ENCODE data around the gene MGAT5B. TPM values are rescaled to one million over a fixed set of nuclear protein-coding genes. Genes with fewer than 3 reads are reported as not detected.

MGAT5B gene
- total and polyA plus RNA-seq, 8 donors = 0.10 to 1.7 (median 0.32) TPM; not detected in 4

DNA sequence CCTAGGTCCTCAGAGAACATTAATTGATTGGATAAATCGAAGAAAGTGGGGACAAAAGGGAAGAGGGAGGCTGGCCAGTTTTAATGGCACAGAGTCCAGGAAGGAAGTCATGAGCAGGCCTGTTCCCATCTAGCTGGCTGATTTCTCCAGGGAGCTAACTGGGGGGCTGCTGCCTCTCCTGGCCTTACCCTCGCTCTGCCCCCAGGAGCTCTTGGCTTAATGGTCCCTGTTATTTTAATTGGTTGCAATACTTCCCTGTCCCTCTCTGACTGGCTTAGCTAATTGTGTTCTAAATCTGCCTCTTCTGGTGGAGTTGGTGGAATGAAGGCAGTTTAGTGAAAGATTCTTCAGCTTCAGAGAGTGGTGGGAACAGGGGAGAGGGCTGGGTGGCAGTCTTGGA, 61.4 kb downstream of the MGAT5B start:
- Histone ChIP-seq H3K27ac (no peak overlapping the region), H3K4me3 (no peak overlapping the region), H3K36me3 (no peaks in the 10 kb centered on the region), H3K27me3 (peaks cover 0 to 28% (median 0%) of the 10 kb centered on the region in 3 donors), H3K4me1 (no peaks in the 10 kb centered on the region), H3K9me3 (no peaks in the 10 kb centered on the region)
- DNase-seq = no peak
- intact Hi-C loops (cut with DNase I; ENCODE audit: low total_unique reads) = no loop called here
- TF ChIP-seq POLR2A (IDR thresholded peaks at IDR 0.05) = no peak
- TF ChIP-seq POLR2AphosphoS5 (IDR thresholded peaks at IDR 0.05) = no peak
- TF ChIP-seq, protein P1, sequence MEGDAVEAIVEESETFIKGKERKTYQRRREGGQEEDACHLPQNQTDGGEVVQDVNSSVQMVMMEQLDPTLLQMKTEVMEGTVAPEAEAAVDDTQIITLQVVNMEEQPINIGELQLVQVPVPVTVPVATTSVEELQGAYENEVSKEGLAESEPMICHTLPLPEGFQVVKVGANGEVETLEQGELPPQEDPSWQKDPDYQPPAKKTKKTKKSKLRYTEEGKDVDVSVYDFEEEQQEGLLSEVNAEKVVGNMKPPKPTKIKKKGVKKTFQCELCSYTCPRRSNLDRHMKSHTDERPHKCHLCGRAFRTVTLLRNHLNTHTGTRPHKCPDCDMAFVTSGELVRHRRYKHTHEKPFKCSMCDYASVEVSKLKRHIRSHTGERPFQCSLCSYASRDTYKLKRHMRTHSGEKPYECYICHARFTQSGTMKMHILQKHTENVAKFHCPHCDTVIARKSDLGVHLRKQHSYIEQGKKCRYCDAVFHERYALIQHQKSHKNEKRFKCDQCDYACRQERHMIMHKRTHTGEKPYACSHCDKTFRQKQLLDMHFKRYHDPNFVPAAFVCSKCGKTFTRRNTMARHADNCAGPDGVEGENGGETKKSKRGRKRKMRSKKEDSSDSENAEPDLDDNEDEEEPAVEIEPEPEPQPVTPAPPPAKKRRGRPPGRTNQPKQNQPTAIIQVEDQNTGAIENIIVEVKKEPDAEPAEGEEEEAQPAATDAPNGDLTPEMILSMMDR (IDR thresholded peaks at IDR 0.05) = no peak
- TF ChIP-seq EP300 (IDR thresholded peaks at IDR 0.05) = no peak
- WGBS, 5 donors = 31 to 67% (median 63%) methylated on average over 2 of the region's 2 CpGs

- Histone ChIP-seq H3K36me3 (no peaks in the 10 kb centered on the region), H3K4me3 (no peak overlapping the region), H3K4me1 (no peaks in the 10 kb centered on the region), H3K27me3 (peaks cover 0 to 27% (median 0%) of the 10 kb centered on the region in 3 donors), H3K27ac (no peak overlapping the region), H3K9me3 (no peaks in the 10 kb centered on the region)
- no peak for DNase-seq
- TF ChIP-seq EP300 (IDR thresholded peaks at IDR 0.05) (no peak), POLR2AphosphoS5 (IDR thresholded peaks at IDR 0.05) (no peak), POLR2A (IDR thresholded peaks at IDR 0.05) (no peak)
- TF ChIP-seq, protein P1 (IDR thresholded peaks at IDR 0.05) = no peak
- WGBS, 5 donors = 68 to 80% (median 74%) methylated on average over 6 of the region's 6 CpGs
- intact Hi-C loops (cut with DNase I; ENCODE audit: low total_unique reads) = no loop called here
Observed at GRCh38 chr17:76930107-76930506, 61.9 kb downstream of the MGAT5B start.

DNA sequence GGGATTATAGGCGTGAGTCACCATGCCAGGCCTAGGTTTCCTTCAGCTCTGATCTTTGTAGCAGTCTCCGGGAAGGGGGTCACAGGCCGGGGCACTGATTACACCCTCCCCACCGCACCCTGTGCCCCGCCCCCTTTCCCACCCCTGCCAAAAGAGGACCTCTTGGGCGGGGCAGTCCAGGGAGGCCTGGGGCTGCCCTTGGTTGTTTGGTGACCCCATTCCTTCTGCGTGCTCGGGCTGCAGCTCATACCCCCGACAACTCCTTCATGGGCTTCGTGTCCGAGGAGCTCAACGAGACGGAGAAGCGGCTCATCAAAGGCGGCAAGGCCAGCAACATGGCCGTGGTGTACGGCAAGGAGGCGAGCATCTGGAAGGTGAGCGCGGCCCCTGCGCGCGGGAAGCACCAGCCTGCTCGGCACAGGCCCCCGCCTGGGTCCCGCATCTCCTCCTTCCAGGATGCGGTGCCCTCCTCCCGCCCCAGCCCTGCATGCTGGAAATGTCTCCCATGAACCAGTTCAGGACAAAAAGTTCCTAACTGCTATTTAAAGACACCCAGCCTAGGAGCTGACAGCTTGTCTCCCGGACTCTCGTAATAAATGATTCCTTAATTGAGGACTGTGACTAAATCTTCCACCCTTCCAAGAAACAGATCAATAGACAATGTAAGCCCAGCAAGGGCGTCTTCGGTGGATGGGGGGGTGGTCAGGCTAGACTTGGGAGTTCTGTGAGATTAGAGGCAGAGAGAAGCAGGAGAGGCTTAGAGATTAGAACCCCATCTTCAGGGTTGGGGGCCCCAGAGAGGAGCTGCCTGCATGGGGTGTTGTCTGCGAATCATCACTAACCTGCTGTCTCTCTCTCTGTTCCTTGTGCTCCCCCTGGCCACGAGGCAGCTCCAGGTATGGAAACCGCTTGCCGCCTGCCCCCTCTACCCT, 64.5 kb downstream of the MGAT5B start:
- TF ChIP-seq, protein P1 (IDR thresholded peaks at IDR 0.05) = no peak
- no peak for TF ChIP-seq EP300 (IDR thresholded peaks at IDR 0.05)
- 79 to 85% (median 80%) methylated on average over 26 to 36 of the region's 36 CpGs for WGBS, 5 donors

DNA sequence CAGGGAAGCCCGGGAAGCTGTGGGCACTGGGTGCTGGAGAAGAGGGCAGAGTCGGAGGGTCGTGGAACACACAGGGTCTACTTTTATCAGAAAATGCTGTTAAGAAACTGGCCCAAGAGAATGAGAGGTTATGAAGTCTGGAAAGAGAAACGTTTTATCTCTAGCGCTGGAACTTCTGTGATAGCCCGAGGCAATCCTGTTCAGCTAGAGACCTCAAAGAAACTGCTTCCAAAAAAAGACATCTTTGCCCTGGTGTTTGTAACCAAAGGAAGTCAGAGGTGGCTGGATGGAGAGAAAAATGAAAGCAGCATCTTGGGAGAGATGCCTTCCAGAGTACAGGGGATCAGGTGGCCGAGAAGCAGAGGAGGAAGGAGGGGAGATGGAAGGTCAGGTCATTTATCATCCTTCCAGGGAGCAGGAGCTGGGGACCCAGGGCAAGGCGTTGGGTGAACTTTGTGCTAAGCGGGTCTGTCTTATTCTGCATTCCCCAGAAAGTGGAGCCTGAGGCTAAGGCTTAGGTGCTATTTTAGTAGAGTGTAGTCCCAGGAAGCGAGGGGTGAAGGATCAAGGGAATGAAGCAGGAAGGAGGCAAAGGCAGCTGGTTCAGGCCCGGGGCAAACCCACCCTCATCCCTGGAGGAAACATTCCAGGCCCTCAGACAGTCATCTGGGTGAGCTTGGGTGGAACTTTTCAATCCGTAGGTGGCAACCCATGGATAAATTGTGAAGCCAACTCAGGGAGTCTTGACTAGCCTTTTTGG, 66.5 kb downstream of the MGAT5B start:
- Histone ChIP-seq H3K4me3 (no peak overlapping the region), H3K27ac (no peak overlapping the region), H3K27me3 (peaks cover 0 to 41% (median 0%) of the 10 kb centered on the region in 3 donors), H3K9me3 (no peaks in the 10 kb centered on the region), H3K4me1 (no peaks in the 10 kb centered on the region), H3K36me3 (no peaks in the 10 kb centered on the region)
- TF ChIP-seq POLR2AphosphoS5 (IDR thresholded peaks at IDR 0.05) = no peak
- TF ChIP-seq POLR2A (IDR thresholded peaks at IDR 0.05) = no peak
- TF ChIP-seq EP300 (IDR thresholded peaks at IDR 0.05) = no peak
- TF ChIP-seq, protein P1 (IDR thresholded peaks at IDR 0.05) = no peak
- intact Hi-C loops (cut with DNase I; ENCODE audit: low total_unique reads) = no loop called here
- 48 to 64% (median 59%) methylated on average over 12 of the region's 12 CpGs for WGBS, 5 donors
- DNase-seq = no peak

More for the DNA sequence above, 64.5 kb downstream of the MGAT5B start:
- Histone ChIP-seq H3K27ac (no peak overlapping the region), H3K4me1 (no peaks in the 10 kb centered on the region), H3K9me3 (no peaks in the 10 kb centered on the region), H3K4me3 (no peak overlapping the region), H3K27me3 (peaks cover 0 to 31% (median 0%) of the 10 kb centered on the region in 3 donors), H3K36me3 (no peaks in the 10 kb centered on the region)
- DNase-seq = no peak
- intact Hi-C loops (cut with DNase I; ENCODE audit: low total_unique reads) = no loop called here

Data from stomach (tissue), 9 donors.